MM.1S (cell line): ENCODE results near the gene DGUOK.

Source experiments
- EZH2 ChIP-seq: fragments of 300-600 bp; sonication (generic); optimal IDR thresholded peaks from 2 replicates; pipeline ENCODE3; 2017; ENCODE audit warnings: low read depth, mild to moderate bottlenecking, antibody characterized with exemption, low read length, mixed read lengths
- TF ChIP-seq, protein P1 (sequence below): fragments of 300-600 bp; sonication (generic); IDR thresholded peaks from 2 replicates; pipeline ENCODE4 v1.5.1; 2016; ENCODE audit warnings: antibody characterized with exemption, low read length, mixed read lengths

DNA sequence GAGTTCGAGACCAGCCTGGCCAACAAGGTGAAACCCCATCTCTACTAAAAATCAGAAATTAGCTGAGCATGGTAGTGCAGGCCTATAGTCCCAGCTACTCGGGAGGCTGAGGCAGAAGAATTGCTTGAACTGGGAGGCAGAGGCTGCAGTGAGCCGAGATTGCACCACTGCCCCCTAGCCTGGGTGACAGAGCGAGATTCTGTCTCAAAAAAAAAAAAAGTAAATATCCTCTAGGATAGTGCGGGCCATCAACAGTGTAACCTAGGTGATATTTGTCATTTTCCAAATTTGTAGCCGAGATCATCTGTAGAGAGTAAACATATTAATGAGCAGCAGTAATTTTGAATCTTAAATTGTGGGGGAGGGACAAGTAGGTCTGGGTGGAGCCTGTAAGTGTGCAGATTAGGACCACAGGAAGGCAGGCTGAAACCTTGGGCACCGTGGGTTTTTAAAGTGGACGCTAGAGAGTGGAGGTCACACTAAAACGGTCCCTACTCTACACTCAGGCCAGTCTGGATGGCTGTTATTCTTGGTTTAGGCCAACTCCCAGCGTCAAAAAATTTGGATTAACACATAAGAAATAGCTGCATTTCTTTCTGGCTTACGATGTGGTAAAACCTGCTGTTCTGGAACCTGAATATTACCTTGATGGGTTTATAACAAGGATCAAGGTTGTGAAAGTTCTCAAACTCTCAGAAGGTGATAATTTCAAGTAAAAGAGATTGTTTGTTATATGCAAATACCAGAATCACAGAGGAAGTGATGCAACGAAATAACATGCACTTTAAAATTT is 35.3 kb downstream of the DGUOK start:
- no peak for TF ChIP-seq EZH2
- TF ChIP-seq, protein P1, sequence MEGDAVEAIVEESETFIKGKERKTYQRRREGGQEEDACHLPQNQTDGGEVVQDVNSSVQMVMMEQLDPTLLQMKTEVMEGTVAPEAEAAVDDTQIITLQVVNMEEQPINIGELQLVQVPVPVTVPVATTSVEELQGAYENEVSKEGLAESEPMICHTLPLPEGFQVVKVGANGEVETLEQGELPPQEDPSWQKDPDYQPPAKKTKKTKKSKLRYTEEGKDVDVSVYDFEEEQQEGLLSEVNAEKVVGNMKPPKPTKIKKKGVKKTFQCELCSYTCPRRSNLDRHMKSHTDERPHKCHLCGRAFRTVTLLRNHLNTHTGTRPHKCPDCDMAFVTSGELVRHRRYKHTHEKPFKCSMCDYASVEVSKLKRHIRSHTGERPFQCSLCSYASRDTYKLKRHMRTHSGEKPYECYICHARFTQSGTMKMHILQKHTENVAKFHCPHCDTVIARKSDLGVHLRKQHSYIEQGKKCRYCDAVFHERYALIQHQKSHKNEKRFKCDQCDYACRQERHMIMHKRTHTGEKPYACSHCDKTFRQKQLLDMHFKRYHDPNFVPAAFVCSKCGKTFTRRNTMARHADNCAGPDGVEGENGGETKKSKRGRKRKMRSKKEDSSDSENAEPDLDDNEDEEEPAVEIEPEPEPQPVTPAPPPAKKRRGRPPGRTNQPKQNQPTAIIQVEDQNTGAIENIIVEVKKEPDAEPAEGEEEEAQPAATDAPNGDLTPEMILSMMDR, result no peak
